ENCODE results near the gene DAP. TPM values are rescaled to one million over a fixed set of nuclear protein-coding genes. Genes with fewer than 3 reads are reported as not detected.

The DAP gene
- total and polyA plus RNA-seq, 2 experiments from 2014 or later, result 35.7 to 37.6 TPM

GRCh38 chr5:10647640-10648039, 113.4 kb downstream of the DAP start:
- Mint-ChIP-seq H3K4me1 (no peaks in the 10 kb centered on the region; the same call in 2 of the 3 replicates), H3K27ac (no peak overlapping the region), H3K9me3 (no peaks in the 10 kb centered on the region), H3K27me3 (ENCODE audit: insufficient read depth, low read depth, poor library complexity) (peaks cover under 1% of the 10 kb centered on the region), H3K36me3 (ENCODE audit: low read depth) (peaks cover 41% of the 10 kb centered on the region), H3K4me3 (no peak overlapping the region)
- H3K27ac ChIP-seq (ENCODE audit: low read depth), result no peak overlapping the region
- TF ChIP-seq ETS1 (IDR thresholded peaks at IDR 0.05), result no peak
- TF ChIP-seq JUNB (IDR thresholded peaks at IDR 0.05; ENCODE audit: unreplicated experiment), result no peak
- no peak for TF ChIP-seq EZH2 (IDR thresholded peaks at IDR 0.05; ENCODE audit: low read depth, unreplicated experiment)
- no peak for TF ChIP-seq POLR2AphosphoS5 (IDR thresholded peaks at IDR 0.05; ENCODE audit: low read depth)
- TF ChIP-seq REST (IDR thresholded peaks at IDR 0.05; ENCODE audit: unreplicated experiment), result no peak
- no peak for TF ChIP-seq ZNF331 (CRISPR knock-in tag; IDR thresholded peaks at IDR 0.05; ENCODE audit: low read depth)
- no peak for TF ChIP-seq NANOG (IDR thresholded peaks at IDR 0.05; ENCODE audit: borderline replicate concordance)
- TF ChIP-seq ZNF462 (CRISPR knock-in tag; IDR thresholded peaks at IDR 0.05), result no peak
- TF ChIP-seq EZH2phosphoT487 (IDR thresholded peaks at IDR 0.05; ENCODE audit: unreplicated experiment), result no peak
- no peak overlapping the region for H3K4me2 ChIP-seq
- ATAC-seq (no peak), DNase-seq (ENCODE audit: low spot score) (no peak)
- H3F3A ChIP-seq (replicated peaks; ENCODE audit: low read depth), result no peaks in the 10 kb centered on the region
- no peaks in the 10 kb centered on the region for H3K9me2 ChIP-seq (ENCODE audit: insufficient read depth)
- H3K27me3 ChIP-seq (ENCODE audit: insufficient read depth), result no peaks in the 10 kb centered on the region
- no peaks in the 10 kb centered on the region for H3K4me1 ChIP-seq (ENCODE audit: insufficient read depth)
- H3K36me3 ChIP-seq (ENCODE audit: insufficient read depth), result no peaks in the 10 kb centered on the region
- H3K79me2 ChIP-seq (replicated peaks; ENCODE audit: insufficient read depth), result peaks cover 25% of the 10 kb centered on the region
- H3K4me3 ChIP-seq, result no peak overlapping the region
- 0 out of 2 replicates have a peak, but pooled peaks cover 4% of the 10 kb centered on the region for H4K20me1 ChIP-seq (replicated peaks; ENCODE audit: insufficient read depth)
- no peak overlapping the region for H2AFZ ChIP-seq
